Measurements from ENCODE around the gene ITCH.

The ITCH gene

DNA sequence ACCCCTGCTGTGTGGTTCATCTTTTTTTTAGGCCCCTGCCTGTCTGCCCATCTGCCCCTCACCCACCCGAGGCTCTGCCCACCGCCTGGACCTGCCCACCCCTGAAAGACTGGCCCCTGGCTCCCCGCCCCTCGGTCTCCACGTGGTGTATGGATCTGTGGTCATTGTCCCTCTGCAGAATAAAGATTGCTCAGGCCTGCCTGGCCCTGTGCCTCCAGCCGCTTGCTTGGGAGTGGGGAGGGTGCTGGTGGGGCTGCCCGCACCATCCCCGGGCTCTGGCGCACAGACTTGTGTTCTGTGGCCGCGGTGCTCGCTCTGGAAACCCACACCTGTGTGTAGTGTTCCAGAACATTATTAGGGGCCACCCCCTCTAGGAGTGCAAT lies 197.1 kb downstream of the ITCH start:
- DNase-seq: no peak

DNA sequence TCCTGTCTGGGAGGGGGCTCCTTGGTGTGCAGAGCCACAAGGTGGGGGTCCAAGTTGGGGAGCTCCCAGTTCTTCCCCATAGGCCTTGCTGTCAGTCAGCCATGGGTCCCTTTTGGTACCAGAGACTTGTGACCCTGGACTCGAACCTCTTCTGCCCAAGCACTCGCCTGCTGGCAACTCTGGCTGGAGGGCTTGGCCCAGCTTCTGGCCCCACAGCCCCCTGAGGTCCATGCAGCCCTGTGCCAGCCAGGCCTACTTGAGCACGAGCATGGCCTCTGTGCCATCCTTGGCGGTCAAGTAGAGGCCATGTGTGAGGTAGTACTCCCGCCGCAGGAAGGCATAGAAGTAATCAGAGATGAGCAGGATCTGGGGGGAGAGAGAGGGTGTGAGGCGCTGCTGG lies 197.5 kb downstream of the ITCH start:
- DNase-seq: no peak

Measured in EL (cell line).